Endometrium (tissue), 2 donors: ENCODE results near the gene RSRC1.
"Not testable (repeated sequence)": the region's sequence is repeated elsewhere in the genome, so short reads cannot be mapped to it uniquely, and the experiment has no call there.

ENCODE experiments used
- FAIRE-seq: peaks from 2 replicates; lab custom pipeline; 2012; peaks lifted over from hg19 to GRCh38; lab: Jason Lieb, UNC
- donor health status: control.
- donor health status: control.

RSRC1 gene, protein sequence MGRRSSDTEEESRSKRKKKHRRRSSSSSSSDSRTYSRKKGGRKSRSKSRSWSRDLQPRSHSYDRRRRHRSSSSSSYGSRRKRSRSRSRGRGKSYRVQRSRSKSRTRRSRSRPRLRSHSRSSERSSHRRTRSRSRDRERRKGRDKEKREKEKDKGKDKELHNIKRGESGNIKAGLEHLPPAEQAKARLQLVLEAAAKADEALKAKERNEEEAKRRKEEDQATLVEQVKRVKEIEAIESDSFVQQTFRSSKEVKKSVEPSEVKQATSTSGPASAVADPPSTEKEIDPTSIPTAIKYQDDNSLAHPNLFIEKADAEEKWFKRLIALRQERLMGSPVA

DNA sequence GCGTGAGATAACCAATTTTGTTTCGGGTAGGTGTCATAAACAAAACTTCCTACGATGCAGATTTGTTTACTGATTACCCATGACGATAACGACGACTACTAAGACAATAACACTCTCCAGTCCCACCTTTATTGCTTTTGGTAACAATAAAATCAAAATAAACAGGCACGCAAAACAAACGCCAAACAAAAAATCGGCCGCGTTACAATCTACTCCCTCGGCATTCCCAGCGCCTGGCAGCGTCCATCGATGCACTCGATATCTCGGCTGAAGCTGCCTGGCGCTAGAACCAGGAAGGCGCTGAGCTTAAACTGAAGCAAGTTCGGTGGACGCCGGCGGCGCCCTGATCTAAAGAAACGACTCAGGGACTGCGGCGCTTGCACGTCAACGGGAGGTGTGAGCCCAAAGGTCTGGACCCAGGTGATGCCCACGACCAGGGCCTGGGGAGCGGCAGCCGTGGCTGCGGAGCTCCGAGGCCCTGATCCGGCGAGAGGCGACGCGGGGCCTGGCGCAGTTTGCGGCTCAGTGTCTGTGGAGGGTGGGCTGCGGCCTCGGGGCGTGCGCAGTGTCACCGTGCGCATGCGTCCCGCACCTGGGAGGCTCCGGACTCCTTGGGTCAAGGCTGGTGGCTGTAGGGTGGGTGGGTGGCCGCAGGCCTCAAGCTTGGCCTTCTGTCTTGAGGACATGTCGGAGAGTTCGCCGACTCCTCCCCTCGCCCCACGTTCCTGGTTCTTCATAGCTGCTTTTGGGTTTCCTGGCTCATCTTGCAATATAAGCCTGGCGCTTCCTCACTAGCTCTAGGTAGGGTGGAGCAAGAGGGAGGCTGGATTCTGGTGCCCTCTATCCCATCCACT is at the start of gene RSRC1:
Gene RSRC1, plus strand, starts transcription at position 286 of the 854 bp plus-strand sequence. CDS start 12,016 bp downstream, outside the sequence.
- no peak for FAIRE-seq

DNA sequence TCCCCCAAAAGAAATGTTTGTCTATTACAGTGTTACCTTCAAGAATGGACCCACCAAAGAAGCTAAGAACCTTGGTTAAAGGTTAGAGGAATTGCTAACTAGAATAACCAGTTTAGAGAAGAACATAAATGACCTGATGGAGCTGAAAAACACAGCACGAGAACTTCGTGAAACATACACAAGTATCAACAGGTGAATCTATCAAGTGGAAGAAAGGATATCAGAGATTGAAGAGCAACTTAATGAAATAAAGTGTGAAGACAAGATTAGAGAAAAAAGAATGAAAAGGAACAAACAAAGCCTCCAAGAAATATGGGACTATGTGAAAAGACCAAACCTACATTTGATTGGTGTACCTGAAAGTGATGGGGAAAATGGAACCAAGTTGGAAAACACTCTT is 44.3 kb upstream of the RSRC1 start:
- not testable (repeated sequence) for FAIRE-seq

DNA sequence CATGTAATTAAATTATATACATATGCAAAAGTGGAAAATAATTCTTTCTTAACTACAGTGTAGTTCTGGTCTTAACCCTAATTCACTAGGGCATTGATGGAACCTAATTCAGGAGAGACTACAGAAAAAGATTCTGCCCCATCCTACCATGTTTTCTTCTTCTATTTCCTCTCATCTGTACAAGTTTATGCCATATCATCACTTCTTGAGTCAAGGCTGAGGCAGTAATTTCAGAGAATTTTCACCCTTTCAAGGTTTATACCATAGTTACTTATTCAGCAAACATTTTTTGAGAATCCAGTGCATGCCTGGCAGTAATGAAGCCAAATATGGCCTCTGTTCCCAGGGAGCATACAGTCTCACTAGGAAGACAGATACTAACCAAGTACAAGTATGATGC is 37.1 kb upstream of the RSRC1 start:
- no peak for FAIRE-seq

DNA sequence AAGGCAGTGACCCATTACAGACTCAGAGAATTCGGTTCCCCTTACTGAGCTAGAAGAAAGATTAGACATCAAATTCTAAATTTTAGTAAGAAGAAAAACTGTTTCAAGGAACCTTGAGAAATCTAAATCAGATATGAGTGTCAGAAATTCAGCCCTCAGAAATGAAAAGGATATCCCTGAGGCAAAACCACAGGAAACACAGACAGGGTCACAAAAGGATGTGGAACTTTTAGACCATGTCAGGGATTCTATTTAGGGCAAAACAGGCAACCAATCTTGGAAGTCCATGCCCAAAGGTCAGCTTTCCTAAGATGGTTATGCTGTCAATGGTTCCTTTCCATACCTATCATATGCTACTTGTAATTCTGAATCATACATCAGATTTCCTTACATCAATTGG is 35.3 kb upstream of the RSRC1 start:
- no peak for FAIRE-seq

DNA sequence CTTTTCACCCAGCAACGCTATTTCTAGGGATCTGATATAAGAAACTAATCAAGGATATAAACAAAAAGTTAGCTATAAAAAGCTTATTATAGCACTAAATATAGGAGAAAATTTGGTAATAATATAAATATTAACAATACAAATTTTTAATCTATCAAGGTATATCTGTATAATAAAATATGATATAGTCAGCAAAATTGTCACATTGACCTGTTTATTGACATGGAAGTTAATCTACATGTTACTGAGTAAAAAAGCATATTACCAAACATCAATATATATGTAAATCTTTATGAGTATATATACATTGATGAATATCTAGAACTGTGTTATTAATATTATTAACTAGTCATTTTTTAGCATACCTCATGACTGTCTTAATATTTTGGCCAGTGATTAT is 30.3 kb upstream of the RSRC1 start:
- FAIRE-seq, result no peak

DNA sequence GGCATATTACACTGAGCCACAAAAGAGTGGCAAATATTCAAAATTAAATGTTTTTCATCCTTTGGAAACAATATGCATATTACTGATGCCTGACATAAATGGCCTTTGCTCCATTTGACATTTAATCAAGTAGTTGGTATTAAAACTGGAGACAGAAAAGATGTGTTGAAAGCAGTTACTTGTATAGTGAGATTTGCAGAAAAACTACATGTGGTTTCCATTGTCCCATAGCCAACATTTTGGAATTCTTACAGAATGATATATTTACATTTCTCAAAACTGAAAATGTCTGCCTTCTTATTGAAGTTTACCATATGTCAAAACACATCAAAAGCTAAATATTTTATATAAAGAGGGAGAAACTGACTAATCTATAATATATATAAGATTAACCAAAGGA is 25.2 kb upstream of the RSRC1 start:
- no peak for FAIRE-seq

DNA sequence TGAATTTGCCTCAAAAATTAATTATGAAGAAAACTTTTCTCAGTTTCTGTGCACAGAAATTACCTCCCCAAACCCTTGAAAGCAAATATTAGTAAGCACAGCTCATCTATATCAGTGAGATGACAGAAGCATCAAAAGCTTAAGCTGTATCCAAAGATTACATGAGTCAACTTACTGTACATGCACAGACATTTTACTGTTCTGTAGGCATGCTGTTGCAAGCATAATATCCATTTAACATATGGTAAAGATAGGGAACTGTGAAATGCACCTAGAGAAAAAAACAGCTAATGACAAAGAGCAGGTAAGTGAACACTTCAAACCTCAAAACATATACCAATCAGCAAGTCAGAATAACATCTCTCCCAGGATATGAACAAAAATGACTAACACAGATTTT is 24.5 kb upstream of the RSRC1 start:
- FAIRE-seq, result no peak

DNA sequence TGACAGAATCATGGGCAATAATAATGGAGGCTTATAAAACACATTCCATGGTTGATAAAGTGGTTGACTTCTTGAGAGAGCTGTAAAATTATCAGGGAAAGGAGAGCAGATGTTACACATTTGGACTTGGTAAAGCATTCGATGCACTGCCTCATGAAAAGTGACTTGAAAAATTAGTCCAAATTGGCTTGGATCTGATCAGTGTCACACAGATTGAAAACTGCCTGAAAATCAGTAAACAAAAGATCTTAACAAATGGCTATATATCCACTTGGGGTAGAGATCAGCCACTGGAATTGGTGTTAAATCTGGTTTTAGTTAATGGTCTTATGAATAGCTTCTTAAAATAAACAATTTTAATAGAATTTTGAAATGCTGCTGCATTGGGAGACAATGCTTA is 24.0 kb upstream of the RSRC1 start:
- FAIRE-seq, result no peak

DNA sequence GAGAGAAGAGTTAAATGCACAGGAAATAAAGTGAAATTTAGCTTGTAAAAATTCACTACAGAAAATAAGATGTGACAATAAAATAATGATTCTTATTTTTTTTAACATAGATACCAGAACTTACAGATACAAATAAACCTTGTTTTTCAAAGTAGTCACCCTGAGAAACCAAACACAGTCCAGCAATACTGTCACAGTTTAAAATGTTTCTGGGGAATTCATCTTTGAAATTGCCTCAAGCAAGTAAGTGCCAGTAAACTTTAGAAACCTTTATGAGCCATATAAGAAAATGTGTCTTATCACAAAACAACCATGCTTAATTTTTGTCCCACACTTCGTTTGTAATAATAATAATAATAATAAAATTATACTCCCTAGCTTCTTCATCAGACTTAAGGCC is 23.5 kb upstream of the RSRC1 start:
- no peak for FAIRE-seq

DNA sequence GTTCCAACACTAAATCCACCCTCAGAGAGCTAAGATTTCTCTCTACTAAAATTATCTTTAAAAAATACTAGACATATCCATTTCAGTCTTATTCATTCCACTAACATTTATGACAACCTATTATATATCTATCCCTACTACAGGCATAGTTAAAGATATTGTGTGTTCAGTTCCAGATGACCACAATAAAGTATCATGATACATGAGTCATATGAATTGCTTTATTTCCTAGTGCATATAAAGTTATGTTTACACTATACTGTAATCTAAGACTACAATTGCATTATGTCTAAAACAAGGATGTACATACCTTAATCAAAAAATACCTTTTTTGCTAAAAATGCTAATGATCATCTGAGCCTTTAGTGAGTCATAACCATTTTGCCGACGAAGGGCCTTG is 23.1 kb upstream of the RSRC1 start:
- no peak for FAIRE-seq

DNA sequence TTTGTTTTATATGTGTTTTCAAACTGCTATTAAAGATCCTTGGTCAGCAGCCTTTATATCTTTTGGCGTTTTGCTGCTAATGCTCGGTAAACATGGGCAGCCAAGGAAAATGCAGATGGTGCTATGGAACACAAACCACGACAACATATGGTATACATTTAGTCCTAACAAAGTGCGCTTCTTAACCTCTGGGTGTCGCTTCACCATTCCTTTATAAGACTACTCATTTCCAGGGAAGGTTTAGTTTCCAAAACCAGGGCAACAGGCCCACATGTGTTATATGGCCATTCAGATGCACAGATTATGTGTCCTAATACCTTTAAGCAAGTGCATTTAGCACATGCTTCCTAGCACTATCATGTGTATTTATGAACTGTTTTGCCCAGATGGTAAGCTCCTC is 18.4 kb upstream of the RSRC1 start:
- no peak for FAIRE-seq

DNA sequence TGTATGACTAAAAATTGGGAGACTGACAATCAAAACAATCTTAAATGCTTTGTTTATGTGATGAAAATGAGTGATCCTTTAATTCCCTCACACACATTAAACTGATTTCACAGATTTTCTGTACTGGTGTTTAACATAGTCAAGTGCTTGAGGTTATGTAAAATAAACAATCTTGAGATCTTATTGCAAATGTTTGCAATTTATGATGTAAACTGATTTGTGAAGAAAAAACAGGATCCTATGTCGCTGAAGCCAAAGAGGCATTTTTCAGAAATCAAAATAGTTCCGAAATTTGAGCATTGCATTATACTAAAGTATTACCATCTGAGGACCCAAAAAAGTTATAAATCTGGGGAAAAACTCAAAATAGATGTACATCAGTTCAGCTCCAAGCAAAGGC is 16.4 kb upstream of the RSRC1 start:
- no peak for FAIRE-seq

DNA sequence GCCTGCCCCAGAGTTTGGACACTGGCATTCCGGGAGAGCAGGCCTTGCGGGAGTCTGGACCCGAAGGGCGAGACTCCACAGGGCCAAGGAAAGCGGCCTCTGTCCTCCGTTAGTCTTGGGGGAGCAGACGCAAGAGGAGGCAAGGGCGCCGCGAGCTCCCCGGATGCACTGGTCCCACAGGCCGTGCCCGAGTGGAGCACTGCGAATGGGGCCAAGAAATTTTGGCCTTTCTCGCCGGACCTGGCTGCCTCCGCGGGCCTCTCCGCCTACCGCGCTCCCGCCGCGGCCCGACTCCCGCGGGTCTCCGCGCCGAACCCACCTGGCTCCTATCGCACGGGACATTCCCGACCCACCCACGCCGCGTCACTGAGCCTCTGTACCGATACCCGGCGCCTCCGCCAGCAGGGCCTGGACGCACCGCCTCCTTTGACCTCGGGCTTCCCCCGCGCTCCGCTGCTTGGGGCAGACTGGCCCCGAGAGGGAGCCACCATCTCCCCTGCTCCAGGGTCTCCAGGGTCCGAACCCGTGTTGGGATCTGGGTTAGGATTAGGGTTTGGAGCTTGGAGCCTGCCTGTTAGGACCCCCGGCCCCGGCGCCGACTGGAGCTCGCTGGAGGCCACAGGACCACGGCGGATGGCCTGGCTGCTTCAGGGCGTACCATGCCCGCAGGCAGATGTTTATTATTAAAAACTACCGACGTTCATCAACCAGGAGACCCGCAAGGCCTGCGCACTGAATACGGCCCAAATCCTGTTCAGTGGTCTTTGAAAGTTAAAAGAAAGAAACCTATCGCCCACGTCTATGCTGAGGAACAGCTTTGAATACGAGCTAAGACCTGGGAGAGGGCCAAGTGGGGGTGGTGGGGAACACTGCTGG is 15.4 kb upstream of the RSRC1 start:
- FAIRE-seq, result no peak

DNA sequence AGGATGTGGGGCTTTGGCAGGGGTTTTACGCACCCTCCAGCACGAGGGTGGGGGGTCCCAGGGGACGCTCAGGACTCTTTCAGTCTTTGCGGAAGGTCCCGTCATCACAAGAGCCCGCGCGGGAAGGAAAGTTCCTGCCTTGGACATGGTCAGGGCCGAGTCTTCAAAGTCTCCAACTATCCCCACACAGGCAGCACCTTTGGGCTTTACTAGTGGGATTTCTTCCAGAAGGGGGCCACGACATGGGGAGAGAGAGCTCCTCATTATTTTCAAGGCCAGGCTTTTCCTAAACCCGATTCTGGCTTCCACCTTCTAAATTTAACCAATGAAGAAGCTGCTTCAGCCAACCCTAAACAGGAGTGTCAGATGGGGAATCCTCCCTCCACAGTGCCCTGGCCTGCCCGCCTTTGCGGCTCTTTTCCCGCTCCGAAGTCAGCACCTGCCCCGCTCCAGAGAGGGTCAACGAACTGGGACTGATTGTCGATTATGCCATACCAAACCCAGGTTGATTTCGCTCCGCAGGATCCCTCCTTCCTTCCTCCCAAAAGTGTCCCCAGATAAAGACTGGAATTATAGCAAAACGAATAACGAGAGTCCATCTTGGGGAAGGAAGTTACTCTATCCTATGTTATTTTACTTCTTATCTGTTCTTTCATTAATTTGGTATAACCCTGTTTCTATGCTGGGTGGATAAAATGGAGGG is 14.6 kb upstream of the RSRC1 start:
- FAIRE-seq, result no peak

DNA sequence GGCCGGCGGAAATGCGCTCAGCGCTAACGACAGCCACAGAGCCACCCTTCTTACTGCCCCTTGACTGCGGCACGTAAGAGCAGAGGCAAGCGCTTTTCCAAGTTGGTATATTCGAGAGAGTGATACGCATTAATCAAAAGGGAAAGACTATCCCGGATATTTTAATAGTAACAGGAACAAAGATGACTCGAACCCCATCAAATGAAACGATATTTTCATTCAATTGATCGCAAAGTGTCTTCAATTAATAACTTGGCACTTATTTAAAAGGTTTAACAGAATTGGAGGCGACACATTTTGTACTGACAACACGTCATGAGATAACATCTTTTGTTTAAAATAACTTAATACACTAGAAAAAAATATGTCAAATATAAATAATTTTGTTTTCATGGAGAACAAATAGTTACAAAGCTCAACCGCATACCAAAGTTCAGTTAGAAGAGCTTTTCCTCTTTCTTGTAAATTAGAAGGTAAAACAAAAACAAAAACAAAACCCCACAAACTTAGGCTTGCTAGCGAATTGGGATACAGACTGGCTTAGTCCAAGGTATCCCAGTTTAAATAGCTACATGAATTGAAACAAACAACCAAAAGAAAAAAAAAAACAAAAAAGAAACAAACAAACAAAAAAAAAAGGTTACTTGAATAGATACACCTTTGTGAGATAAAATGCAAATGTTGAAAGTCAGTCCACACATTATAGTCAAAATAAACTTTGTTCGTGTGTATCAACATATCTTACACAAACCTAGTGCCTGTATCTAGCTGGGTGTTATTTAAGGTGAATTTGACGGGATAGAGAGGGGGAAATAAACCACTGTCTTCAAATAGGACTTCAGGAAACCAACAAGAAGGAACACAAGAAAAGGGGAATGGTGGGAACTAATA is 13.8 kb upstream of the RSRC1 start:
- no peak for FAIRE-seq

DNA sequence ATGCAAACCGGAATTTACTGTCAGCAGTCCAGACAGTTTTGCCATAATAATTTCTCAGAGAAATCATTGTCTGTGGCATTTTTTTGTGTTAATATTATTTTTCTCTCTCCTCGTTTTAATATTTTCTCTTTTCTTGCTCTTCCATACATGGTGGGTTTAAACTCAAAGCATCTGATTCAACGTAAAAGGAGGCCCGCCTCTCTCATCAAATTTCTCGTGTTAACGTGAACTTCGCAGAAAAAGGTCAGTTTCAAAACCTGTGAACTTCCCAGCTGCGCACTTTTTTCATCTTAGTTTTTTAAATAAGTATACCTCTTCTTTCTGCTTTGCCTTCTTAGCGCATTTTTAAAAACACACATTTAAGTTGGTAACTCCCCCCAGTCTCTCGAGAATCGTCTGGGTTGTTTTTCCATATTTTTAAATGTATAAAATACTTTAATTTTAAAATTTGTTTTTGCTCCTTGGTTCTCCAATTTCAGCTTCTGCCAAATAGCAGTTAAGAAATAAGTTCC is 12.8 kb upstream of the RSRC1 start:
- no peak for FAIRE-seq

DNA sequence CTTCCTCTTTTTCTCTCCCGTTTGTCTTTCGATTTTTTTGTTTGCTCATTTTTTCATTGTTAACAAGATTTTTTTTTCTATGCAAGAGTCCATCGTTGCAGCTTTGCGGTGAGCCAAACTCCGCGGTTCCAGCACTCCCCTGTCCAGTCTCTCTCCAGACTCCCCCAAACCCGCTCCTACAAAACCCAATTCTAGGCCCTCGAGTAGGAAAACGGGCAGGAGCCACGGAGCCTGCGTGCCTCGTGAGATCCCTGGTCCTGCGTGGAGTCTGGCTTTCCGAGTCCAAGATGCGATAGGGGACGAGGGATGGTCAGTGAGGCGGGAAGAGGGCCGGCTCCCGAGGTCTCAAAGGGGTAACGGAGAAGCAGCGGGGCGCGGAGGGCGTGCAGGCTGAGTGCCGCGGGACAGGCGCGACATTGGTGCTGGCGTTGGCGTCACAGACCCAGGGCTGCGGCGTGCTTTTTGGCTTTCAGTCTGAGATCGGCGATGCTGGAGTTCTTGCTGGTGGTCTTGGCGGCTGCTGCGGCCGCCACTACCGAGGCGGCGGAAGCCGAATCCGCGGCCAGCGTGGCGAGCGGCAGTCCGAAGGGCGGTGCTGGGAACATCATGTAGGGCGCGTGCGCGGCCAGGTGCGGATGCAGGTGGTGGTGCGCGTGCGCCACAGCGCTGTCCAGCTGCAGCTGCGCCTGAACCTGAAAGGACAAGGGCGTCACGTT is 12.1 kb upstream of the RSRC1 start:
- FAIRE-seq, result no peak

DNA sequence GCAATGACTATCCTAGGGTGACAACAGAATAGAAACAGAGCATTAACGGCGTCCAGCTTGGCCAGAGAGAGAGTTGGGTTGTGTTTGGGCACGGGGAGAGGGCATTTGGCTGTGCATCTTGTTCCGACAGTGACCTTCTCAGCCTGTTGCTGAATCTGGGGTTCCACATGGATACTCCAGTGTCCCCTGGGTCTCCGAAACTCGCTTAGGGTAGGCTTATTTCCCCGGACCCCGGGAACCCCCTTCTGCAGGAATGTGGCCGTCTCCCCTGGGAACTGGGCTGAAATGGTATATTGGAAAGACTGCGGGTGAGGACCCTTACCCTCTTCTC is 11.6 kb upstream of the RSRC1 start:
- no peak for FAIRE-seq

DNA sequence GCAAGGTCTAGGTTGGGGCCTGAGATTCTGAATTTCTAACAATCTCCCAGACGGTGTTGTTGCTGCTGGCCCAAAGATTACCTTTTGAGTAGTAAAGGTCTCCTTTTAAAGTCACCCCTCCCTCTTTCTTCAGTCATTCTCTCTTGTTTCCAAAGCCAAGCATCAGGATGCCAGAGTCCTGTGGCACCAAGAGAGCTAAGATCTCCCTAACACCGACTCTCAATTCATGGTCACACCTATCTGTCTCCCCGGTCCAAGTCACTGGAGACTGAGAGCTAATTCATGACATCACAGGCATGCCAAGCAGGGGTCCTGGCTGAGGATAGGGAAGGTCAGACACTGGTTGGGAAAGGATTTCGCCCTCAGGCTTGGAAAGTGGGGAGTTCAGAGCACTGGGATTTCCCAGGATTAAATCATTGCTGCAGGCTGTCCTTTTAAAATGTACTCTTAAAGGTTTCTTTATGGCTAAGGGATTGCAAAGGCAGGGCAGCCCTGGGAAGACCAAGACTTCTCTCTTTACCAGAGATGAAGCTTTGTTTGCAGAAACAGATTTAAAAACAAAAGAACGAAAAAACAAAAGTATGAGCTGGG is 11.0 kb upstream of the RSRC1 start:
- no peak for FAIRE-seq

DNA sequence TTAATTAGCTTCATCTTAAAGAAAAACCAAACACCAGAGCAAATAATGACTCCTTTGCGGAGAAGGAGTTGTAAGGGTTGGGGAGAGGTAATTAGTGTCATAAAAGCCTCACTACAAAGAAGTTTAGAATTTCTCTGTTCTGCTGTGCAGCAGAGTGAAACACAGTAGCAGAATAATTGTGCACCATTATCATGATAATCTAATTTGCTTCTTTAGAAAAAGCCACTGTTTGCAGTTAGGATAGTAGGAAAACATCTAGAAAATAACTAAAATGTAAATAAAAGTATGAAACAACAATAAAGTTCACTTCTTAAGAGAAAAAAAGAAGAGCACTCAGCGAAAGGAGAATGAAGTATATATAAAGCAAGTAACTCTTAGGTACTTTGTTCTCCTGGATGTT is 9.2 kb upstream of the RSRC1 start:
- FAIRE-seq, result no peak
